Smooth muscle cell of the coronary artery (primary cell): ENCODE results near the gene LCN1. TPM values are rescaled to one million over a fixed set of nuclear protein-coding genes. Genes with fewer than 3 reads are reported as not detected.

Experiments used
- total RNA-seq: library from RNA; depleted of rRNA; stranded (reverse); fragments of >200 nt; gene quantifications from 2 replicates; pipeline ENCODE4 v1.2.3, GENCODE V29; 2014; ENCODE audit warnings: low replicate concordance

Gene LCN1
- total RNA-seq = not detected in 2 replicates

GRCh38 chr9:135520916-135521607, at the start of gene LCN1:
TSS of gene LCN1 (plus strand) at chr9:135521440. CDS start at chr9:135521498, 58 bp downstream.

GRCh38 chr9:135479469-135480052, 41.7 kb upstream of the LCN1 start, which contains the start of gene PPP1R26:
TSS of gene PPP1R26 (plus strand) at chr9:135479782. CDS start at chr9:135484511, 4,729 bp downstream.

GRCh38 chr9:135500525-135501260, 20.5 kb upstream of the LCN1 start, which contains the start of gene MRPS2:
TSS of gene MRPS2 (plus strand) at chr9:135500682. CDS start at chr9:135500711, 29 bp downstream.

GRCh38 chr9:135545646-135546176, 24.5 kb downstream of the LCN1 start, which contains the start of gene OBP2A:
TSS of gene OBP2A (plus strand) at chr9:135546126. CDS start at chr9:135546181, 55 bp downstream.

GRCh38 chr9:135561391-135562234, 40.4 kb downstream of the LCN1 start, which contains the start of gene PAEP:
TSS of gene PAEP (plus strand) at chr9:135561756.

Other genes with a start within 250 kb of the LCN1 start
- gene PPP1R26, start 41.7 kb upstream of the LCN1 start, total RNA-seq = 7.4 and 12.7 TPM in 2 replicates
- gene MRPS2, start 20.8 kb upstream of the LCN1 start, total RNA-seq = 11.9 and 17.3 TPM in 2 replicates
- gene OBP2A, start 24.7 kb downstream of the LCN1 start, total RNA-seq = not detected in 2 replicates
- not detected in 2 replicates for gene PAEP, start 40.3 kb downstream of the LCN1 start, total RNA-seq
- not detected in 2 replicates for gene GLT6D1, start 118.1 kb downstream of the LCN1 start, total RNA-seq
- gene LCN9, start 141.9 kb downstream of the LCN1 start, total RNA-seq = not detected in 2 replicates
- gene SOHLH1, start 178.0 kb downstream of the LCN1 start, total RNA-seq = not detected in 2 replicates
- 0.12 TPM in 1 of 2 replicates, not detected in the other for gene KCNT1, start 180.7 kb downstream of the LCN1 start, total RNA-seq